ENCODE results near the gene PERM1. TPM values are rescaled to one million over a fixed set of nuclear protein-coding genes. Genes with fewer than 3 reads are reported as not detected.

The PERM1 gene
- total RNA-seq, 1 experiment from 2014 or later = 0.47 TPM

GRCh38 chr1:985126-985525 is 3.2 kb upstream of the PERM1 start:
- no TSS peak for BruUV-seq (replicated peaks)
- Histone ChIP-seq H3K4me3 (ENCODE audit: low read length) (no peak overlapping the region), H3K27me3 (ENCODE audit: low read length) (peaks cover 11% of the 10 kb centered on the region), H3K4me2 (ENCODE audit: low read length) (no peak overlapping the region), H4K20me1 (ENCODE audit: low read length) (no peaks in the 10 kb centered on the region), H3K4me1 (ENCODE audit: insufficient read depth, low read length) (peaks cover 19% of the 10 kb centered on the region), H2AFZ (ENCODE audit: low read length) (no peak overlapping the region), H3K9ac (ENCODE audit: low read length) (no peak overlapping the region), H3K27ac (ENCODE audit: low read length) (no peak overlapping the region), H3K9me2 (replicated peaks; ENCODE audit: low read length) (no peaks in the 10 kb centered on the region), H3K79me2 (ENCODE audit: low read length) (no peaks in the 10 kb centered on the region), H3F3A (ENCODE audit: low read length, unreplicated experiment) (no peaks in the 10 kb centered on the region), H3K9me3 (ENCODE audit: low read length) (no peaks in the 10 kb centered on the region), H3K36me3 (ENCODE audit: low read depth, low read length) (no peaks in the 10 kb centered on the region)
- ATAC-seq = no peak
- no peak for DNase-seq
- TF ChIP-seq EZH2 (IDR thresholded peaks at IDR 0.05; ENCODE audit: low read length, unreplicated experiment) (no peak), EZH2phosphoT487 (IDR thresholded peaks at IDR 0.05; ENCODE audit: borderline replicate concordance, low read length) (no peak), CTCF (conservative IDR thresholded peaks at IDR 0.05; ENCODE audit: low read depth, low read length) (no peak)
- intact Hi-C loops (cut with micrococcal nuclease) = loop anchor here (2.0 kb wide), 1 partner anchor 78 kb away; no protein-coding TSS in a partner anchor
- ChIA-PET POLR2A (ENCODE audit: unreplicated experiment) (no interaction called here), CTCF (interaction anchor here (1.0 to 1.2 kb wide), 2 partner anchors 79 to 83 kb away, joined by 6 to 14 read pairs; no protein-coding TSS in a partner anchor)

GRCh38 chr1:984476-984814 is 2.6 kb upstream of the PERM1 start:
- Histone ChIP-seq H3K36me3 (ENCODE audit: low read depth, low read length) (no peaks in the 10 kb centered on the region), H3K4me3 (ENCODE audit: low read length) (peak overlapping the region; percentile 64), H2AFZ (ENCODE audit: low read length) (peak overlapping the region; percentile 62; the same call in 1 of the 2 replicates), H3K79me2 (ENCODE audit: low read length) (no peaks in the 10 kb centered on the region), H4K20me1 (ENCODE audit: low read length) (no peaks in the 10 kb centered on the region), H3K27me3 (ENCODE audit: low read length) (peaks cover 11% of the 10 kb centered on the region), H3K4me2 (ENCODE audit: low read length) (peak overlapping the region; percentile 85), H3K4me1 (ENCODE audit: insufficient read depth, low read length) (peaks cover 19% of the 10 kb centered on the region), H3K9me3 (ENCODE audit: low read length) (no peaks in the 10 kb centered on the region), H3F3A (ENCODE audit: low read length, unreplicated experiment) (no peaks in the 10 kb centered on the region), H3K9ac (ENCODE audit: low read length) (no peak overlapping the region), H3K27ac (ENCODE audit: low read length) (no peak overlapping the region), H3K9me2 (replicated peaks; ENCODE audit: low read length) (no peaks in the 10 kb centered on the region)
- TF ChIP-seq EZH2 (IDR thresholded peaks at IDR 0.05; ENCODE audit: low read length, unreplicated experiment) (no peak), CTCF (conservative IDR thresholded peaks at IDR 0.05; ENCODE audit: low read depth, low read length) (0 out of 2 replicates have a peak, but pooled peaks have one; percentile 9)
- peak; percentile 12 for ATAC-seq
- POLR2A ChIA-PET (ENCODE audit: unreplicated experiment) = no interaction called here
- no TSS peak for BruUV-seq (replicated peaks)
- DNase-seq = no peak
- CTCF ChIA-PET = interaction anchor here (0.6 to 1.2 kb wide), 6 partner anchors 18 to 307 kb away, joined by 3 to 14 read pairs (median 5); no protein-coding TSS in a partner anchor
- intact Hi-C loops (cut with micrococcal nuclease) = loop anchor here (2.0 kb wide), 1 partner anchor 78 kb away; no protein-coding TSS in a partner anchor

- intact Hi-C loops (cut with micrococcal nuclease) = loop anchor here (2.0 kb wide), 1 partner anchor 79 kb away; no protein-coding TSS in a partner anchor
- H3K4me3 ChIP-seq (ENCODE audit: low read length) = peak overlapping the region; percentile 64
Measured at GRCh38 chr1:983798-984475, 2.0 kb upstream of the PERM1 start.

More at GRCh38 chr1:983798-984475, 2.0 kb upstream of the PERM1 start:
- ATAC-seq = peak; percentile 57
- Histone ChIP-seq H3K79me2 (ENCODE audit: low read length) (no peaks in the 10 kb centered on the region), H3K9me3 (ENCODE audit: low read length) (no peaks in the 10 kb centered on the region), H3K27me3 (ENCODE audit: low read length) (peaks cover 11% of the 10 kb centered on the region), H4K20me1 (ENCODE audit: low read length) (no peaks in the 10 kb centered on the region), H3K36me3 (ENCODE audit: low read depth, low read length) (no peaks in the 10 kb centered on the region), H3K27ac (ENCODE audit: low read length) (no peak overlapping the region), H3K9ac (ENCODE audit: low read length) (no peak overlapping the region), H3K4me2 (ENCODE audit: low read length) (peak overlapping the region; percentile 85), H3F3A (ENCODE audit: low read length, unreplicated experiment) (no peaks in the 10 kb centered on the region), H2AFZ (ENCODE audit: low read length) (peak overlapping the region; percentile 69), H3K4me1 (ENCODE audit: insufficient read depth, low read length) (peaks cover 19% of the 10 kb centered on the region), H3K9me2 (replicated peaks; ENCODE audit: low read length) (no peaks in the 10 kb centered on the region)
- ChIA-PET CTCF (interaction anchor here (0.6 to 3.1 kb wide), 11 partner anchors 17 to 308 kb away, joined by 3 to 23 read pairs (median 6); partner anchors contain the start of gene ISG15), POLR2A (ENCODE audit: unreplicated experiment) (no interaction called here)
- BruUV-seq (replicated peaks) = no TSS peak
- peak; percentile 59 for DNase-seq
- TF ChIP-seq EZH2phosphoT487 (IDR thresholded peaks at IDR 0.05; ENCODE audit: borderline replicate concordance, low read length) = no peak
- TF ChIP-seq EZH2 (IDR thresholded peaks at IDR 0.05; ENCODE audit: low read length, unreplicated experiment) = no peak
- TF ChIP-seq CTCF (conservative IDR thresholded peaks at IDR 0.05; ENCODE audit: low read depth, low read length) = peak; percentile 89
